ENCODE data around the gene USP27X. TPM values are rescaled to one million over a fixed set of nuclear protein-coding genes. Genes with fewer than 3 reads are reported as not detected.
A peak's percentile ranks its signal among the peaks of the same experiment; 100 is the strongest.

USP27X gene
- polyA plus RNA-seq, 1 experiment: 4.2 TPM

DNA sequence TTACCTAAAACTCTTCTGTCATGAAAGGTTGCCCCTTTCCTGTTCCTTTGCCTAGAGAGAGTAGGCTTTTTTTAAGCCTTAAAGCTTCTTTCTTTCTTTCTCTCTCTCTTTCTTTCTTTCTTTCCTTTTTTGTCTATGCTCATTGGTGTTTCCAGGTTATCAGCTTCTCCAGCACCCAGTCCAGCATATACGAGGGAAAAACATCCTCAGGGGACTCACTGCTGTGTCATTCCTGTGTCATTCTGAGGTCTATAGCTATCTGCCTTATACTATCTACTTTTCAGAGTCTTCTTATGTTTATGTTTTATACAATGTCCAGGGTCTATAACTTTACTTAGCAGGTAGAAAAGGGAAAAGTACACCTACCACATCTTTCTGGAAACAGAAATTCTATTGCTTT, 10.5 kb upstream of the USP27X start:
- ChIA-PET CTCF (interaction anchor here (1.0 kb wide), 1 partner anchor 30 kb away, joined by 3 read pairs; no protein-coding TSS in a partner anchor), POLR2A (no interaction called here)
- no peak overlapping the region for H3K27ac ChIP-seq (ENCODE audit: low read depth, low read length)
- H3K27me3 ChIP-seq (ENCODE audit: control insufficient read depth, insufficient read depth, low read length): no peaks in the 10 kb centered on the region
- no peak for DNase-seq (ENCODE audit: low read depth, low spot score)
- H3K9me3 ChIP-seq (ENCODE audit: control insufficient read depth, insufficient read depth, low read length): no peaks in the 10 kb centered on the region
- TF ChIP-seq, protein P1, sequence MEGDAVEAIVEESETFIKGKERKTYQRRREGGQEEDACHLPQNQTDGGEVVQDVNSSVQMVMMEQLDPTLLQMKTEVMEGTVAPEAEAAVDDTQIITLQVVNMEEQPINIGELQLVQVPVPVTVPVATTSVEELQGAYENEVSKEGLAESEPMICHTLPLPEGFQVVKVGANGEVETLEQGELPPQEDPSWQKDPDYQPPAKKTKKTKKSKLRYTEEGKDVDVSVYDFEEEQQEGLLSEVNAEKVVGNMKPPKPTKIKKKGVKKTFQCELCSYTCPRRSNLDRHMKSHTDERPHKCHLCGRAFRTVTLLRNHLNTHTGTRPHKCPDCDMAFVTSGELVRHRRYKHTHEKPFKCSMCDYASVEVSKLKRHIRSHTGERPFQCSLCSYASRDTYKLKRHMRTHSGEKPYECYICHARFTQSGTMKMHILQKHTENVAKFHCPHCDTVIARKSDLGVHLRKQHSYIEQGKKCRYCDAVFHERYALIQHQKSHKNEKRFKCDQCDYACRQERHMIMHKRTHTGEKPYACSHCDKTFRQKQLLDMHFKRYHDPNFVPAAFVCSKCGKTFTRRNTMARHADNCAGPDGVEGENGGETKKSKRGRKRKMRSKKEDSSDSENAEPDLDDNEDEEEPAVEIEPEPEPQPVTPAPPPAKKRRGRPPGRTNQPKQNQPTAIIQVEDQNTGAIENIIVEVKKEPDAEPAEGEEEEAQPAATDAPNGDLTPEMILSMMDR (IDR thresholded peaks at IDR 0.05; ENCODE audit: low read depth, low read length): no peak
- no peak overlapping the region for H3K4me3 ChIP-seq (ENCODE audit: low read depth, low read length)

DNA sequence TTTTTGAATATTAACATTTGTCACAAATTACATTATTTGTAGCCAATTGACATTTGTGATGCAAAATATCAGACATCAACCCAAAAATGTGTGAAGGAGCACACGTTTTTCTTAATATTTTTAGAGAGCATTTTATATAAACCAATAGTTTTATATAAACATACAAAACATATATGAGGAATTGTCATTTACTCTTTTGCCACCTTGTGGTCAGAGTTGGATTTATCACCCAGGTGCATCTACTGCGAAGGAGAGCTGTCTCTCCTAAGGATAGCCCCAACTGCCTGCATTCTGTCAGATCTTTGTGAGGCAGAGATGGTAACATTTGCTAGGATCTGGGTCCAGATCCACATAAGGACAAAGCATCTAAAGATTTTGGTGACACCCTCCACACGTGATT, 2.5 kb upstream of the USP27X start:
- no peak for DNase-seq (ENCODE audit: low read depth, low spot score)
- CTCF ChIA-PET: interaction anchor here (0.7 to 1.4 kb wide), 7 partner anchors 21 to 1177 kb away, joined by 3 to 7 read pairs (median 4); no protein-coding TSS in a partner anchor

DNA sequence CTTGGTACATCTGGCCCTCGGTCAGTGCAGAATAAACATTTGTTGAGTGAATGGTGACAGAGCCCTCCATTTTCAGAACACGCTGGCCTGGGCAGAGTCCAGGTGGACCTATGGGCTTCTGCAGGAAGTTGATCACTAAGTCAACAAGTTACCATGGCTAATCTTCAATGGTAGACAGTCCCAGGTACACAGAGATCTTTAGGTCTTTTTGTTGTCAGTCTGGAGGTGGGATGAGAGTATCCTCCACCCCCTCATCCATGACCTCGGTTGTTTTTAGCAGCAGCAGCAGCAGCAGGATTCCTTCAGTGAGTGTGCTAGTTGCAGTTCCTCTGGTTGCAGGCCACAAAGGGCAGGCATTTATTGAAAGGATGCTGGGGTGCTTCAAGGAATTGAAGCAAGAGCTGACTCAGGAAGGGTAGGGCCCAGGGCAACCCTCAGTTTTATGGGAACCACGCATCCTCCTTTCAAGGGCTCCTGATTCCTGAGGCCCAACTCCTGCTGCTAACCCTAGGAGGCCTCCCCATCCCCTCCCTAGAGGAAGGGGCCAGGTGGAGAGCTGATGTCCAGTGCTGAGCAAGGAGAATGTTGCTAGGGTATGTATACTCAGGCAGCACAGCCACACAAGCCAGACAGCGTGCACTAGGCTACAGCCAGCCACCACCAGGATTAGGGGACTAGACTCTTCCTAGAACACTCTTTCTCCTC, 1.7 kb upstream of the USP27X start:
- CTCF ChIA-PET: interaction anchor here (0.7 to 1.5 kb wide), 7 partner anchors 31 to 1178 kb away, joined by 3 to 5 read pairs (median 3); partner anchors contain the start of gene CLCN5
- POLR2A ChIA-PET: no interaction called here
- Histone ChIP-seq H3K9me3 (ENCODE audit: control insufficient read depth, insufficient read depth, low read length) (no peaks in the 10 kb centered on the region), H3K27me3 (ENCODE audit: control insufficient read depth, insufficient read depth, low read length) (peaks cover 2% of the 10 kb centered on the region), H3K27ac (ENCODE audit: low read depth, low read length) (no peak overlapping the region), H3K4me3 (ENCODE audit: low read depth, low read length) (no peak overlapping the region)
- DNase-seq (ENCODE audit: low read depth, low spot score): no peak
- TF ChIP-seq, protein P1 (IDR thresholded peaks at IDR 0.05; ENCODE audit: low read depth, low read length): no peak

More for the DNA sequence above, 2.5 kb upstream of the USP27X start:
- POLR2A ChIA-PET: no interaction called here
- no peak overlapping the region for H3K4me3 ChIP-seq (ENCODE audit: low read depth, low read length)
- no peaks in the 10 kb centered on the region for H3K9me3 ChIP-seq (ENCODE audit: control insufficient read depth, insufficient read depth, low read length)
- no peak overlapping the region for H3K27ac ChIP-seq (ENCODE audit: low read depth, low read length)
- H3K27me3 ChIP-seq (ENCODE audit: control insufficient read depth, insufficient read depth, low read length): peaks cover 2% of the 10 kb centered on the region
- TF ChIP-seq, protein P1 (IDR thresholded peaks at IDR 0.05; ENCODE audit: low read depth, low read length): peak; percentile 42

DNA sequence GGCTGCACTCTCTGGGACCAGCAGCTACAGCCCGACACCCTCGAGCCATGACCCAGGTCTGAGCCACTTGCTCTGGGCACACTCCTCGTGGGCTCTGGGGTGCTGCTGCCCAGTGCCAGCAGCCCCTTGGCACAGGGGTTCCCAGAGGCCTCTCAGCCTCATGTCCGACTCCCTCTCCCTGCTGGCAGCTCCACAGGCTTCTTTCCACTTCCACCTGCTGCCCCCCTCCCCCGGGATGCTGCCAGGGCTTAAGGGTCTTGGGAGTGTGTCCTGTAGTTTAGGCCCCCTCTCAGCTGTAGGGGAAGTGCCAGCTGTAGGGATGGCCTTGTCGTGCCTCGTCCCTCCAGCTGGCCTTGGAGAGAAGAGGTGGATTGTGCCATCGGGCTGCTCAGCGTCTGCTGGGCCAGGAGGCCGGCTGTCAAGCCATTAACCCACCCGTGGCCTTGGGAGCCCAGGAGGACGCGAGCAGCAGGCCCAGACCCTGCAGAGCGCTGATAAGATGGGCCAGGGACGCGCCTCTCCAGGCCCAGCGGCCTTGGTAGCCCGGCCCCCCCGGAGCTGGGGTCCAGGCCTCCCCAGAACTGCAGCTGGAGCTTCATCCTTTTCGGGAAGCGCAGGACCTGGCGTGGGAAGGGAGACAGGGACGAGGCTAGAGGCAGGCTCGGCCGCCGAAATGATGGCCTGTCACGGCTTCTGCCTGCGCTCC, 1.0 kb upstream of the USP27X start:
- CTCF ChIA-PET: interaction anchor here (0.7 to 2.3 kb wide), 9 partner anchors 10 to 586 kb away, joined by 3 to 9 read pairs (median 4); partner anchors contain the start of gene CLCN5
- POLR2A ChIA-PET: interaction anchor here (0.7 to 1.2 kb wide), 2 partner anchors 45 to 1077 kb away, joined by 3 read pairs; partner anchors contain the start of gene HDAC6

More for the DNA sequence above, 1.0 kb upstream of the USP27X start:
- Histone ChIP-seq H3K9me3 (ENCODE audit: control insufficient read depth, insufficient read depth, low read length) (no peaks in the 10 kb centered on the region), H3K4me3 (ENCODE audit: low read depth, low read length) (peak overlapping the region; percentile 65), H3K27me3 (ENCODE audit: control insufficient read depth, insufficient read depth, low read length) (peaks cover 2% of the 10 kb centered on the region), H3K27ac (ENCODE audit: low read depth, low read length) (peak overlapping the region; percentile 78)
- TF ChIP-seq, protein P1 (IDR thresholded peaks at IDR 0.05; ENCODE audit: low read depth, low read length): no peak
- DNase-seq (ENCODE audit: low read depth, low spot score): no peak
